Measurements from ENCODE around the gene MPDU1.

MPDU1 gene

DNA sequence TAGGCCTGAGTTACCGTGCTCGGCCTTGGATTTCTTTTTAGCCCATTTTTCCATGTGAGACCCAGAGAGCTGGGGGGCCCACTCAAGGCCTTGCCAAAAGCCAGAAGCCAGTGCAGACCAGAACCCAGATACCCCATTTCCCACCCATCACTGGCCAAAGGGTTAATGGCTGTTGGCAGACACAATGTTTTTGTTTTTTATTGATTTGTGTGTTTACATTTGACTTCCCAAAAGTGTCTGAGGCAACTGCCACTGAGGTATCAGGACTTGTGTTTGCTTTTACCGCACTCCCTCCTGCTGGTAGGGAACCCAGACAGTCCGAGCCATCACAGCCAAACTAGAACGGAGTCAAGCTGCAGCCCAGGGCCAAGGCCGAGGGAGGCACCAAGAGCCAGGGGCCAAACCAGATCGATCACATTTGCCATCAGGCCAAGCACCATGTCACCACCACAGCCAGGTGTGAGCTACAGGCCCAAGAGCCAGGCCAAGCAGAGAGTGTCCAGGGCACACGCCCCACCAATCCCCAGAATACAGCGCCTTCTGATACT is 42.5 kb upstream of the MPDU1 start:
- Histone ChIP-seq H3K79me2 (ENCODE audit: insufficient read depth, low read length) (no peaks in the 10 kb centered on the region), H4K20me1 (ENCODE audit: insufficient read depth, low read length) (no peaks in the 10 kb centered on the region), H3K4me2 (ENCODE audit: insufficient read depth, low read length) (no peak overlapping the region), H3K36me3 (ENCODE audit: insufficient read depth, low read length) (no peaks in the 10 kb centered on the region), H3K27me3 (ENCODE audit: insufficient read depth, low read length, poor library complexity) (no peaks in the 10 kb centered on the region), H3K9ac (ENCODE audit: low read depth, low read length) (no peak overlapping the region), H3K27ac (ENCODE audit: low read length) (no peak overlapping the region), H2AFZ (ENCODE audit: low read depth, low read length) (no peak overlapping the region), H3K9me3 (ENCODE audit: insufficient read depth, low read length, severe bottlenecking) (peaks cover 12% of the 10 kb centered on the region), H3K4me3 (ENCODE audit: low read depth in 1 of 2, low read length in 2 of 2) (no peak overlapping the region), H3K4me1 (ENCODE audit: insufficient read depth, low read length) (no peaks in the 10 kb centered on the region)
- no peak for ATAC-seq (ENCODE audit: insufficient read depth, low read depth)
- DNase-seq, result no peak
- no peak for TF ChIP-seq EZH2 (IDR thresholded peaks at IDR 0.05; ENCODE audit: borderline replicate concordance, low read depth, low read length, severe bottlenecking)
- TF ChIP-seq, protein P1, sequence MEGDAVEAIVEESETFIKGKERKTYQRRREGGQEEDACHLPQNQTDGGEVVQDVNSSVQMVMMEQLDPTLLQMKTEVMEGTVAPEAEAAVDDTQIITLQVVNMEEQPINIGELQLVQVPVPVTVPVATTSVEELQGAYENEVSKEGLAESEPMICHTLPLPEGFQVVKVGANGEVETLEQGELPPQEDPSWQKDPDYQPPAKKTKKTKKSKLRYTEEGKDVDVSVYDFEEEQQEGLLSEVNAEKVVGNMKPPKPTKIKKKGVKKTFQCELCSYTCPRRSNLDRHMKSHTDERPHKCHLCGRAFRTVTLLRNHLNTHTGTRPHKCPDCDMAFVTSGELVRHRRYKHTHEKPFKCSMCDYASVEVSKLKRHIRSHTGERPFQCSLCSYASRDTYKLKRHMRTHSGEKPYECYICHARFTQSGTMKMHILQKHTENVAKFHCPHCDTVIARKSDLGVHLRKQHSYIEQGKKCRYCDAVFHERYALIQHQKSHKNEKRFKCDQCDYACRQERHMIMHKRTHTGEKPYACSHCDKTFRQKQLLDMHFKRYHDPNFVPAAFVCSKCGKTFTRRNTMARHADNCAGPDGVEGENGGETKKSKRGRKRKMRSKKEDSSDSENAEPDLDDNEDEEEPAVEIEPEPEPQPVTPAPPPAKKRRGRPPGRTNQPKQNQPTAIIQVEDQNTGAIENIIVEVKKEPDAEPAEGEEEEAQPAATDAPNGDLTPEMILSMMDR (IDR thresholded peaks at IDR 0.05; ENCODE audit: borderline replicate concordance, extremely low read depth, low read length, poor library complexity, severe bottlenecking), result no peak

DNA sequence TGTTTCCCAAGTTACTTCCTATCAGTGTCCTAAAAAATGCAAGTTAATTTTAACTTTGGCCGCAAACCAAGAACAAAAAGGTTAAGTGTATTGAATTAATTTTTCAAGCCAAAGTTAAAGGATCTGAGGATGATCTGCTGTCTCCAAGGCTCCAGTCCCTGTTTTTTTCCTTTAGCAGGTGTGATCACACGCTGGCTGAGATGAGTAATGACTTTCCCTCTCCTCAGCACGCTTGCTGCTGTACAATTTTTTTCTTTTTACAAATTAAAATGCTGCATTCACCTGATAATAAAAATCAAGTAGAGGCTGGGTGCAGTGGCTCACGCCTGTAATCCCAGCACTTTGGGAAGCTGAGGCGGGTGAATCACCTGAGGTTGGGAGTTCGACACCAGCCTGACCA is 38.7 kb upstream of the MPDU1 start:
- ATAC-seq (ENCODE audit: insufficient read depth, low read depth) (no peak), DNase-seq (no peak)
- no peaks in the 10 kb centered on the region for H4K20me1 ChIP-seq (ENCODE audit: insufficient read depth, low read length)
- no peaks in the 10 kb centered on the region for H3K9me3 ChIP-seq (ENCODE audit: insufficient read depth, low read length, severe bottlenecking)
- H3K4me2 ChIP-seq (ENCODE audit: insufficient read depth, low read length), result no peak overlapping the region
- H3K27ac ChIP-seq (ENCODE audit: low read length), result no peak overlapping the region
- peaks cover 5% of the 10 kb centered on the region for H3K27me3 ChIP-seq (ENCODE audit: insufficient read depth, low read length, poor library complexity)
- no peak overlapping the region for H3K9ac ChIP-seq (ENCODE audit: low read depth, low read length)
- no peaks in the 10 kb centered on the region for H3K79me2 ChIP-seq (ENCODE audit: insufficient read depth, low read length)
- no peak overlapping the region for H2AFZ ChIP-seq (ENCODE audit: low read depth, low read length)
- peaks cover 17% of the 10 kb centered on the region for H3K4me1 ChIP-seq (ENCODE audit: insufficient read depth, low read length)
- H3K36me3 ChIP-seq (ENCODE audit: insufficient read depth, low read length), result no peaks in the 10 kb centered on the region
- no peak overlapping the region for H3K4me3 ChIP-seq (ENCODE audit: low read depth in 1 of 2, low read length in 2 of 2)
- no peak for TF ChIP-seq EZH2 (IDR thresholded peaks at IDR 0.05; ENCODE audit: borderline replicate concordance, low read depth, low read length, severe bottlenecking)
- TF ChIP-seq, protein P1 (IDR thresholded peaks at IDR 0.05; ENCODE audit: borderline replicate concordance, extremely low read depth, low read length, poor library complexity, severe bottlenecking), result no peak

DNA sequence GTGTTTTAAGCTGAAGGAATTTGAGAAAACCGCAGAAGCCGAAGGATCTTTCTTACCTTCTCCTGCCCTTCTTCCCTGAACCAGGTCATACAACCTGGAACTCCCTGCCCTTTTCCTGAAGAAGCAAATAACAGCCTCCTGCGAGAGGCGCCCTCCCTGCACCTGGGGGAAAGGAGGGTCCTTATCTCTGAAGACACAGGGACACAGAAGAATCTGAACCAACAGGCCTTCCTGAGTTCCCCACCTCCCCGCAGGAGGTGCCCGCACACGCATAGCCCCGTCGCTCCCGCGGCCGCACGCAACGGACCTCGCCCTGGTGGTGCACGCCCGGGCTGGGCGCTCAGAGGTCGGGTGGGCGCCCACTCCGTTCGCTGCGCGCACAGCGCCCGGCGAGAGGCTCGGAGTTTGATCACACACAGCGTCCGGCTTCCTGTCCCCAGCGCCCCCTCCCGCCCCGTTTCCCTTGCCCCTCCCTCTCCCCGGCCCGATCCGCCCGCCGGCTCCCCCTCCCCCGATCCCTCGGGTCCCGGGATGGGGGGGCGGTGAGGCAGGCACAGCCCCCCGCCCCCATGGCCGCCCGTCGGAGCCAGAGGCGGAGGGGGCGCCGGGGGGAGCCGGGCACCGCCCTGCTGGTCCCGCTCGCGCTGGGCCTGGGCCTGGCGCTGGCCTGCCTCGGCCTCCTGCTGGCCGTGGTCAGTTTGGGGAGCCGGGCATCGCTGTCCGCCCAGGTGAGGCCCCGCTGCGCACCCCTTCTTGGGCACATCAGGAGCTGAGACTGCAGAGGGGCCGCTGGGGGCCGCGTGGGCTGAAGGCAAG is 34.9 kb upstream of the MPDU1 start, which contains the start of gene TNFSF12:
Gene TNFSF12, plus strand, starts transcription at position 474 of the 816 bp plus-strand sequence. Its CDS starts 96 bp downstream, at position 570.
- peak within 1 kb of the TSS; percentile 78 for H2AFZ ChIP-seq (ENCODE audit: low read depth, low read length)

More for the DNA sequence above, 34.9 kb upstream of the MPDU1 start, which contains the start of gene TNFSF12:
- DNase-seq (peak; percentile 54), ATAC-seq (ENCODE audit: insufficient read depth, low read depth) (peak; percentile 31; the same call in 2 of the 3 replicates)
- H3K4me1 ChIP-seq (ENCODE audit: insufficient read depth, low read length), result peaks cover 49% of the 10 kb centered on the region
- H3K4me2 ChIP-seq (ENCODE audit: insufficient read depth, low read length), result peak within 1 kb of the TSS; percentile 73
- TF ChIP-seq, protein P1 (IDR thresholded peaks at IDR 0.05; ENCODE audit: borderline replicate concordance, extremely low read depth, low read length, poor library complexity, severe bottlenecking), result no peak
- no peak for TF ChIP-seq EZH2 (IDR thresholded peaks at IDR 0.05; ENCODE audit: borderline replicate concordance, low read depth, low read length, severe bottlenecking)
- no peaks in the 10 kb centered on the region for H3K9me3 ChIP-seq (ENCODE audit: insufficient read depth, low read length, severe bottlenecking)
- peak within 1 kb of the TSS; percentile 60 for H3K9ac ChIP-seq (ENCODE audit: low read depth, low read length)
- H3K27me3 ChIP-seq (ENCODE audit: insufficient read depth, low read length, poor library complexity), result peaks cover 5% of the 10 kb centered on the region
- H3K36me3 ChIP-seq (ENCODE audit: insufficient read depth, low read length), result no peaks in the 10 kb centered on the region
- peak within 1 kb of the TSS; percentile 51 for H3K27ac ChIP-seq (ENCODE audit: low read length)
- H3K79me2 ChIP-seq (ENCODE audit: insufficient read depth, low read length), result no peaks in the 10 kb centered on the region
- no peaks in the 10 kb centered on the region for H4K20me1 ChIP-seq (ENCODE audit: insufficient read depth, low read length)
- peak within 1 kb of the TSS; percentile 16 to 61; a peak in 3 of 4 replicates for H3K4me3 ChIP-seq (ENCODE audit: low read depth in 1 of 2, low read length in 2 of 2)

Data from DND-41 (cell line).